A673 (cell line): ENCODE data around the gene PLEKHO2.

ENCODE experiments used
- CTCF ChIP-seq: fragments of 300-800, 200-600 bp; sonication (generic); conservative IDR thresholded peaks from 2 replicates; pipeline ENCODE4 v1.5.1; 2017; ENCODE audit warnings: low read depth, mild to moderate bottlenecking, antibody characterized with exemption, low read length, moderate library complexity, mixed read lengths
- EZH2 ChIP-seq: fragments of 200-600 bp; sonication (generic); IDR thresholded peaks from 2 replicates; pipeline ENCODE4 v1.6.1; 2017; ENCODE audit warnings: borderline replicate concordance, low read depth, mild to moderate bottlenecking, mixed read lengths, antibody characterized with exemption, low read length; ENCODE audit not compliant: poor library complexity, severe bottlenecking

GRCh38 chr15:64911311-64912186 lies 69.8 kb downstream of the PLEKHO2 start, which contains the start of gene ANKDD1A:
- TF ChIP-seq CTCF: no peak
- no peak for TF ChIP-seq EZH2
